ENCODE data around the gene NEK10. TPM values are rescaled to one million over a fixed set of nuclear protein-coding genes. Genes with fewer than 3 reads are reported as not detected.

NEK10 gene
- total RNA-seq, 2 experiments from 2014 or later = 0.36 to 0.48 TPM

GRCh38 chr3:27213450-27213849, 155.7 kb downstream of the NEK10 start:
- Mint-ChIP-seq H3K27me3 (no peaks in the 10 kb centered on the region), H3K4me3 (no peak overlapping the region), H3K4me1 (ENCODE audit: low read depth) (no peaks in the 10 kb centered on the region), H3K9me3 (no peaks in the 10 kb centered on the region), H3K27ac (no peak overlapping the region), H3K36me3 (no peaks in the 10 kb centered on the region)
- POLR2A ChIA-PET = no interaction called here
- CTCF ChIA-PET = no interaction called here
- intact Hi-C loops (cut with micrococcal nuclease) = no loop called here
- DNase-seq = no peak

DNA sequence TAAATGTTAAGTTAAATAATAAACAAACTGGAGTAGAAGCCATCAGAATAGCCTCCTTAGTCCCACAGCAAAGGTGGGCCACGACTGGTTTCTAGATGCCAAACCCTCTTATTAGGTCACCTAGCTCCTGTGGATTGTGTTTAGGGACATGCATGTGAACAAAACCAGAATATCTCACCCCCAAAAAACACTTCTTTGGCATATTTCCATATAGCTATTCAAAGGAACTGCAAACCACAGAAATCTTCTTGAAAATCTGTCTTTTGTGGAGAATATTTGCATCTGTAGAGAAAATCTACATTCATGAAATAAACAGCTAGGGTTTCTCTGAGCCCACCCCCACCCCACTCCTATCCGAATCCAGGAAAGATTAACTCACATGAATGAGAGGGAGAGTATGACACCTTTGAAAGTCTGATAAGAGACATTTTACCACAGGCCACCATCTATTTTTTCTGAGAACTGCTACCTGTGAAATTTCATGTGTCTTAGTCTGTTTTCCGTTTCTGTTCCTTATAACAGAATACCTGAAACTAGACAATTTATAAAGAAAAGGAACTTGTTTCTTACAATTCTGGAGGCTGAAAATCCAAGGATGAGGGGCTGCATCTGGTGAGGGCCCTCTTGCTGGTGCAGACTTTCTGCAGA, 159.4 kb downstream of the NEK10 start:
- Mint-ChIP-seq H3K9me3 (peaks cover 3% of the 10 kb centered on the region), H3K27ac (no peak overlapping the region), H3K4me3 (no peak overlapping the region), H3K36me3 (no peaks in the 10 kb centered on the region), H3K27me3 (no peaks in the 10 kb centered on the region), H3K4me1 (ENCODE audit: low read depth) (no peaks in the 10 kb centered on the region)
- no peak for DNase-seq
- ChIA-PET POLR2A (no interaction called here), CTCF (no interaction called here)
- intact Hi-C loops (cut with micrococcal nuclease) = no loop called here

GRCh38 chr3:27208961-27209616, 160.1 kb downstream of the NEK10 start:
- intact Hi-C loops (cut with micrococcal nuclease) = no loop called here
- Mint-ChIP-seq H3K4me3 (no peak overlapping the region), H3K27ac (no peak overlapping the region), H3K36me3 (no peaks in the 10 kb centered on the region), H3K4me1 (ENCODE audit: low read depth) (no peaks in the 10 kb centered on the region), H3K9me3 (peaks cover 3% of the 10 kb centered on the region), H3K27me3 (no peaks in the 10 kb centered on the region)
- DNase-seq = no peak
- ChIA-PET CTCF (no interaction called here), POLR2A (no interaction called here)

- Mint-ChIP-seq H3K9me3 (peaks cover 7% of the 10 kb centered on the region), H3K4me3 (no peak overlapping the region), H3K27me3 (no peaks in the 10 kb centered on the region), H3K4me1 (ENCODE audit: low read depth) (no peaks in the 10 kb centered on the region), H3K27ac (no peak overlapping the region), H3K36me3 (no peaks in the 10 kb centered on the region)
- ChIA-PET CTCF (no interaction called here), POLR2A (no interaction called here)
- no peak for DNase-seq
- intact Hi-C loops (cut with micrococcal nuclease) = no loop called here
Measured at GRCh38 chr3:27202959-27203358, 166.2 kb downstream of the NEK10 start.

- ChIA-PET POLR2A (no interaction called here), CTCF (no interaction called here)
- DNase-seq = no peak
- no peak overlapping the region for H3K4me3 Mint-ChIP-seq
- no peak overlapping the region for H3K27ac Mint-ChIP-seq
- H3K9me3 Mint-ChIP-seq = peaks cover 7% of the 10 kb centered on the region
- intact Hi-C loops (cut with micrococcal nuclease) = no loop called here
- no peaks in the 10 kb centered on the region for H3K36me3 Mint-ChIP-seq
- H3K4me1 Mint-ChIP-seq (ENCODE audit: low read depth) = no peaks in the 10 kb centered on the region
- H3K27me3 Mint-ChIP-seq = no peaks in the 10 kb centered on the region
Measured at GRCh38 chr3:27201492-27201891, 167.7 kb downstream of the NEK10 start.

DNA sequence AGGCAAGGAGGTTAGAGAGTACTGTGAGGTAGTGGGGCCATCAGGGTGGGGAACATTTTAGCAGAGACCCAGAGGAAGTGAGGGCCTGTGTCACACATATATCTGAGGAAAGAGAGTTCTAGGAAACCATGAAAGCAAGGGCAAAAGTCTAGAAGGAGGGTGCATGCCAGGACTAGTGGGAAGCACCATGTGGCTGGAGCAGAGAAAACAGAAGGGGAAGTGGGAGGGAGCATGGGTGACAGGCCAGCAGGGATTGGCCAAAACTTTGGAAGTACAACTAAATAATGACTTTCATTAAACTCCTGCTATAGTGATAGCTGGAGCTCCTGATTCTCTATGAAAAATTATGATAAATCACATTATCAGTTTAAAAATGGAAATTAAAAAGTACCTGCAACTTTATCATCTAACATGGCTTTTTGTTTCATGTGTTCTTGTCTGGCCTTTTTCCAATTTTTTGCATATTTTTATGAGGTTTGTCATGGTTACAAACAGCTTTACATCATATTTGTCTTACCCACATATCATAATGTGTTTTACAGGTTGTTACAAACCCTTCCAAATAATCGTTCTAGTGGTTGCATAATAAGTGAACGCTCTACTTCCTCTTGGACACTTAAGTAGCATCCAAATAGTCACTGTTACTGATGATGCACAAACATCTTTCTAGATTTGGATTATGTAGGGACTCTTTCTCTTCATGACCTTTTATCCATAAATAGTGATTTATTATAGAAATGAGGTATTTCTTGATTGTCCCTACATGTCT, 168.3 kb downstream of the NEK10 start:
- ChIA-PET CTCF (no interaction called here), POLR2A (no interaction called here)
- intact Hi-C loops (cut with micrococcal nuclease) = no loop called here
- Mint-ChIP-seq H3K27ac (no peak overlapping the region), H3K9me3 (peaks cover 5% of the 10 kb centered on the region), H3K4me3 (no peak overlapping the region), H3K27me3 (no peaks in the 10 kb centered on the region), H3K36me3 (no peaks in the 10 kb centered on the region), H3K4me1 (ENCODE audit: low read depth) (no peaks in the 10 kb centered on the region)
- no peak for DNase-seq

DNA sequence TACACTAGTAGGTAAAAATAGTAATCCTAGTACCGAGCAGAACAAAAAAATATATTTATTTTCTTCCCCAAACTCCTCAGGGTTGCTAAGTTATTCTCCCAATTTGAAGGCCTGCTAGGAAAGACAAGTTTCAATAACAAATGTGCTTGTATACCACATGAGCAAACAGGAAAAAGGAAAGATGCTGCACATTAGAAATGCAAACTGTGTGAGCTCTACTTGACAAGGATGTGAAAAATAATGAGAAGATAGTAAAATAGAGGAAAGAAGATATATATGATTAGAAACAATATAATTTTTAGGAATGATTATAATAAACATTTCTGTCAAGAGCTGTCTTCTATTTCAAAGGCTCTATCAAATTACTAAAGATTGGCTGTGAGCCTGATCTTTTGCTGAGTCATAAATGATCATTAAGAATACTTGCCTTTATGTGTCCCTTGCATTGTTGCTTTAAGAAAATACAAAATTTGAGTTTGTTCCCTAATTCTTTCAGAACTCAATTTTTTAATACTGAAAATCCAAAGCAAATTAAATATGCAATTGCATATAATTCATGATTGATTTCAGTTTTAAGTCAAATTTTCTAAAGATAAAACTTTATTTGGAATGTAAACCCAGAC, 174.2 kb downstream of the NEK10 start:
- H3K4me3 Mint-ChIP-seq = no peak overlapping the region
- ChIA-PET POLR2A (no interaction called here), CTCF (interaction anchor here (0.5 kb wide), 1 partner anchor 33 kb away, joined by 3 read pairs; no protein-coding TSS in a partner anchor)
- peaks cover 4% of the 10 kb centered on the region for H3K9me3 Mint-ChIP-seq
- no peaks in the 10 kb centered on the region for H3K27me3 Mint-ChIP-seq
- DNase-seq = no peak
- H3K27ac Mint-ChIP-seq = no peak overlapping the region
- intact Hi-C loops (cut with micrococcal nuclease) = no loop called here
- no peaks in the 10 kb centered on the region for H3K4me1 Mint-ChIP-seq (ENCODE audit: low read depth)
- H3K36me3 Mint-ChIP-seq = no peaks in the 10 kb centered on the region

- H3K36me3 Mint-ChIP-seq = no peaks in the 10 kb centered on the region
- no peak overlapping the region for H3K4me3 Mint-ChIP-seq
- H3K9me3 Mint-ChIP-seq = no peaks in the 10 kb centered on the region
- intact Hi-C loops (cut with micrococcal nuclease) = no loop called here
- ChIA-PET POLR2A (no interaction called here), CTCF (interaction anchor here (0.6 to 0.7 kb wide), 2 partner anchors 74 to 135 kb away, joined by 3 to 4 read pairs; no protein-coding TSS in a partner anchor)
- no peaks in the 10 kb centered on the region for H3K4me1 Mint-ChIP-seq (ENCODE audit: low read depth)
- no peak for DNase-seq
- H3K27me3 Mint-ChIP-seq = no peaks in the 10 kb centered on the region
- no peak overlapping the region for H3K27ac Mint-ChIP-seq
Measured at GRCh38 chr3:27193056-27193455, 176.1 kb downstream of the NEK10 start.

GRCh38 chr3:27186013-27186412, 183.2 kb downstream of the NEK10 start:
- ChIA-PET POLR2A (no interaction called here), CTCF (no interaction called here)
- H3K36me3 Mint-ChIP-seq = no peaks in the 10 kb centered on the region
- H3K27ac Mint-ChIP-seq = no peak overlapping the region
- intact Hi-C loops (cut with micrococcal nuclease) = no loop called here
- H3K4me3 Mint-ChIP-seq = no peak overlapping the region
- no peaks in the 10 kb centered on the region for H3K4me1 Mint-ChIP-seq (ENCODE audit: low read depth)
- no peak for DNase-seq
- H3K9me3 Mint-ChIP-seq = no peaks in the 10 kb centered on the region
- H3K27me3 Mint-ChIP-seq = peaks cover 2% of the 10 kb centered on the region

- no peak overlapping the region for H3K4me3 Mint-ChIP-seq
- no peaks in the 10 kb centered on the region for H3K4me1 Mint-ChIP-seq (ENCODE audit: low read depth)
Measured at GRCh38 chr3:27185231-27185989, 183.8 kb downstream of the NEK10 start.

GRCh38 chr3:27184261-27184660, 184.9 kb downstream of the NEK10 start:
- ChIA-PET POLR2A (no interaction called here), CTCF (no interaction called here)
- H3K9me3 Mint-ChIP-seq = no peaks in the 10 kb centered on the region
- no peak overlapping the region for H3K4me3 Mint-ChIP-seq
- H3K4me1 Mint-ChIP-seq (ENCODE audit: low read depth) = no peaks in the 10 kb centered on the region
- intact Hi-C loops (cut with micrococcal nuclease) = no loop called here
- no peaks in the 10 kb centered on the region for H3K36me3 Mint-ChIP-seq
- H3K27ac Mint-ChIP-seq = no peak overlapping the region
- peaks cover 2% of the 10 kb centered on the region for H3K27me3 Mint-ChIP-seq
- no peak for DNase-seq

More at GRCh38 chr3:27185231-27185989, 183.8 kb downstream of the NEK10 start:
- Mint-ChIP-seq H3K36me3 (no peaks in the 10 kb centered on the region), H3K9me3 (no peaks in the 10 kb centered on the region), H3K27ac (no peak overlapping the region), H3K27me3 (peaks cover 2% of the 10 kb centered on the region)
- intact Hi-C loops (cut with micrococcal nuclease) = no loop called here
- ChIA-PET POLR2A (no interaction called here), CTCF (no interaction called here)
- no peak for DNase-seq

- no peaks in the 10 kb centered on the region for H3K36me3 Mint-ChIP-seq
- intact Hi-C loops (cut with micrococcal nuclease) = no loop called here
- CTCF ChIA-PET = no interaction called here
- no peak for DNase-seq
- H3K27me3 Mint-ChIP-seq = no peaks in the 10 kb centered on the region
- POLR2A ChIA-PET = no interaction called here
- no peak overlapping the region for H3K27ac Mint-ChIP-seq
- H3K4me1 Mint-ChIP-seq (ENCODE audit: low read depth) = no peaks in the 10 kb centered on the region
- no peaks in the 10 kb centered on the region for H3K9me3 Mint-ChIP-seq
- H3K4me3 Mint-ChIP-seq = no peak overlapping the region
Measured at GRCh38 chr3:27176256-27176655, 192.9 kb downstream of the NEK10 start.

Data from activated CD4-positive, alpha-beta memory T cell treated with anti-CD3 and anti-CD28 coated beads for 36 hours (primary cell).